ENCODE measurements around the gene MRPL23. TPM values are rescaled to one million over a fixed set of nuclear protein-coding genes. Genes with fewer than 3 reads are reported as not detected.

MRPL23 gene
- total and polyA plus RNA-seq, 4 donors: 34.8 to 250 (median 107) TPM

- Histone ChIP-seq H3K36me3 (ENCODE audit: control insufficient read depth in 4 of 4, insufficient read depth in 4 of 4, low read length in 4 of 4) (no peaks in the 10 kb centered on the region), H3K4me1 (ENCODE audit: control insufficient read depth in 5 of 5, insufficient read depth in 5 of 5, low read length in 5 of 5) (peaks cover 0 to 13% (median 4%) of the 10 kb centered on the region in 5 donors), H3K27me3 (ENCODE audit: control insufficient read depth in 3 of 3, insufficient read depth in 3 of 3, low read length in 2 of 3) (no peaks in the 10 kb centered on the region), H3K9me3 (ENCODE audit: control insufficient read depth in 4 of 4, insufficient read depth in 3 of 4, low read length in 3 of 4) (peaks cover 0 to 1% (median 0%) of the 10 kb centered on the region in 4 donors), H3K9ac (ENCODE audit: insufficient read depth in 1 of 2, low read length in 2 of 2) (no peak overlapping the region), H3K4me3 (no peak overlapping the region), H3K27ac (ENCODE audit: low read depth in 1 of 2, low read length in 1 of 2) (no peak overlapping the region)
- DNase-seq (no peak), ATAC-seq (ENCODE audit: insufficient read depth, low FRiP score) (no peak)
- 92 to 95% methylated on average over 2 of the region's 2 CpGs for WGBS, 2 donors
- TF ChIP-seq CTCF (IDR thresholded peaks at IDR 0.05; ENCODE audit: control extremely low read depth, extremely low read depth): no peak
Observed at GRCh38 chr11:1915795-1916131, 31.4 kb upstream of the MRPL23 start.

GRCh38 chr11:1916132-1916985 is 30.8 kb upstream of the MRPL23 start:
- WGBS, 2 donors: 84 to 86% methylated on average over 14 of the region's 14 CpGs
- Histone ChIP-seq H3K27me3 (ENCODE audit: control insufficient read depth in 3 of 3, insufficient read depth in 3 of 3, low read length in 2 of 3) (no peaks in the 10 kb centered on the region), H3K9ac (ENCODE audit: insufficient read depth in 1 of 2, low read length in 2 of 2) (no peak overlapping the region), H3K27ac (ENCODE audit: low read depth in 1 of 2, low read length in 1 of 2) (no peak overlapping the region), H3K36me3 (ENCODE audit: control insufficient read depth in 4 of 4, insufficient read depth in 4 of 4, low read length in 4 of 4) (no peaks in the 10 kb centered on the region), H3K9me3 (ENCODE audit: control insufficient read depth in 4 of 4, insufficient read depth in 3 of 4, low read length in 3 of 4) (peaks cover 0 to 1% (median 0%) of the 10 kb centered on the region in 4 donors), H3K4me3 (no peak overlapping the region), H3K4me1 (ENCODE audit: control insufficient read depth in 5 of 5, insufficient read depth in 5 of 5, low read length in 5 of 5) (peaks cover 0 to 18% (median 4%) of the 10 kb centered on the region in 5 donors)
- DNase-seq (no peak), ATAC-seq (ENCODE audit: insufficient read depth, low FRiP score) (no peak)
- no peak for TF ChIP-seq CTCF (IDR thresholded peaks at IDR 0.05; ENCODE audit: control extremely low read depth, extremely low read depth)

GRCh38 chr11:1916986-1917522 is 30.1 kb upstream of the MRPL23 start:
- no peak overlapping the region for H3K9ac ChIP-seq (ENCODE audit: insufficient read depth in 1 of 2, low read length in 2 of 2)
- peaks cover 0 to 1% (median 0%) of the 10 kb centered on the region in 4 donors for H3K9me3 ChIP-seq (ENCODE audit: control insufficient read depth in 4 of 4, insufficient read depth in 3 of 4, low read length in 3 of 4)
- peak; percentile 46 to 80 (median 61) for DNase-seq
- no peak for ATAC-seq (ENCODE audit: insufficient read depth, low FRiP score)
- no peak overlapping the region for H3K4me3 ChIP-seq
- 76 to 90% methylated on average over 8 of the region's 8 CpGs for WGBS, 2 donors
- H3K4me1 ChIP-seq (ENCODE audit: control insufficient read depth in 5 of 5, insufficient read depth in 5 of 5, low read length in 5 of 5): peaks cover 0 to 25% (median 9%) of the 10 kb centered on the region in 5 donors
- H3K27me3 ChIP-seq (ENCODE audit: control insufficient read depth in 3 of 3, insufficient read depth in 3 of 3, low read length in 2 of 3): no peaks in the 10 kb centered on the region
- no peak for TF ChIP-seq CTCF (IDR thresholded peaks at IDR 0.05; ENCODE audit: control extremely low read depth, extremely low read depth)
- no peak overlapping the region for H3K27ac ChIP-seq (ENCODE audit: low read depth in 1 of 2, low read length in 1 of 2)
- no peaks in the 10 kb centered on the region for H3K36me3 ChIP-seq (ENCODE audit: control insufficient read depth in 4 of 4, insufficient read depth in 4 of 4, low read length in 4 of 4)

Measured in lung (tissue), 12 donors.